Stimulated activated CD4-positive, alpha-beta T cell treated with anti-CD3 and anti-CD28 coated beads, Interleukin-1b, Interleukin-23, amount 100 ng/mL, for 48 hours (primary cell): ENCODE results near the gene EMC1.
A peak's percentile ranks its signal among the peaks of the same experiment; 100 is the strongest.

Experiments used
- DNase-seq: peaks from one replicate; pipeline ENCODE4 v3.0.0-alpha.2; 2020

The EMC1 gene

DNA sequence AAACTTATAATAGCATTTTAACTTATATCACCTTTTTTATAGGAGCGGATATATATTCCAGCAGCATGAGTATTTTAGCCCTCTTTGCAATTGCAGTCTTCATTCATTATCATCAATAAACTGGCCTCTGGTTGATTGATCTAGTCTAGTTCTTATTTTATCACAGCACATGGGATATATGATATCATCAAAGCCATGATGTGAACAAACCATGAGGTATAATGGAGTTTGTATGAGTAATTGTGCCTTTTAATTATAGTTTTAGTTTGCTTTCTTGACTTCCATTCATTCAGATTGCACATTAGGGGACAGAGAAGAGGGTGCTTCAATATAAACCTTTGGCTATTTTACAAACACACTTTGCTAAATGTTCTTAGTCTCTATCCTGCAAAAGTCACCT lies 37.7 kb downstream of the EMC1 start:
- no peak for DNase-seq

DNA sequence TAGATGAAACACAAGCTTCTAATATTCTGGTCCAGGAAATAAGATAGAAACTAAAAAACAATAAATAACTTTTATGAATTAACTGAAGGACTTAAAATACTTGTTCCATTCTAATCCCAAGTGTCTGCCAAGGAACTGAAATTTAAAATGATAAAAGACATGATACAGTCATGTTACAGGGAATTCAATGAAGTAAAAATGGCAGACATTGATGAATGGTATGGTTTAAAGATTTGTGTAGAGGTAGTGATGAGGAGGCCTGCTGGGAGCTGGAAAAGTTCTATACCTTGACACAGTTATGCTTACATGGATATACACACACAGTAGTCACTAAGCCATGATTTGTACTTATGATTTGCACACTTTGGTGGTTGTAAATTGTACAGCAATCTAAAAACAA lies 39.2 kb downstream of the EMC1 start:
- no peak for DNase-seq

DNA sequence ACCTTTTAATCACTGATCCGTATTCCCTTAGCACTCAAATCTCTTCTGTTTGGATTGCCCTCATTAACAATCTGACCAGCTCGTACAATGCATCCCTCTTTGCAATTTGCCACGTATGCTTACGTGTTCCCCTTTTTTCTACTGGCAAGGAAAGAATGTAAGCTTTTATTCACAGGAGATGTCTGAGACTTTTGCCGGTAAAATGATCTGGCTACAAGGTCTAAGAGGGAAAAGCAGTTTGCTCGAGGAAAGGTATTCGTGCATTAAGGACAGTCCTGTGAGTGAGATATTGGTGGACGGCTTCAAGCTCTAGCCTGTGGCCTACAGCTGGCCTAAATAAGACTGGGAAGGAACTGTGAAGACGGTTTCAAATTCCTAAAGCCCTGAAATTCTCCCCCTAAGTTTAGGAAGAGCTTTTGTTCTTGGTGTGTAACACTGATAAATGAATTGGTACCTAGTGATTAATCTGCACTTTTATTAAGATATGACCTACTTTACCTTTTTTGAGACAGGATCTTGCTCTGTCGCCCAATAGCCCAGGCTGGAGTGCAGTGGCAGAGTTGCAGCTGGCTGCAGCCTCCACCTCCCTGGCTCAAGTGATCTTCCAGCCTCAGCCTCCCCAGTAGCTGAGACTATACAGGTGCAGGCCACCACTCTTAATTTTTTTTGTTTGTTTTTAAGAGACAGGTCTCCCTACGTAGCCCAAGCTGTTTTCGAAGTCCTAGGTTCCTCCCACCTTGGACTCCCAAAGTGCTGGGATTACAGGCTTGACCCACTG lies 40.4 kb downstream of the EMC1 start:
- DNase-seq = no peak

DNA sequence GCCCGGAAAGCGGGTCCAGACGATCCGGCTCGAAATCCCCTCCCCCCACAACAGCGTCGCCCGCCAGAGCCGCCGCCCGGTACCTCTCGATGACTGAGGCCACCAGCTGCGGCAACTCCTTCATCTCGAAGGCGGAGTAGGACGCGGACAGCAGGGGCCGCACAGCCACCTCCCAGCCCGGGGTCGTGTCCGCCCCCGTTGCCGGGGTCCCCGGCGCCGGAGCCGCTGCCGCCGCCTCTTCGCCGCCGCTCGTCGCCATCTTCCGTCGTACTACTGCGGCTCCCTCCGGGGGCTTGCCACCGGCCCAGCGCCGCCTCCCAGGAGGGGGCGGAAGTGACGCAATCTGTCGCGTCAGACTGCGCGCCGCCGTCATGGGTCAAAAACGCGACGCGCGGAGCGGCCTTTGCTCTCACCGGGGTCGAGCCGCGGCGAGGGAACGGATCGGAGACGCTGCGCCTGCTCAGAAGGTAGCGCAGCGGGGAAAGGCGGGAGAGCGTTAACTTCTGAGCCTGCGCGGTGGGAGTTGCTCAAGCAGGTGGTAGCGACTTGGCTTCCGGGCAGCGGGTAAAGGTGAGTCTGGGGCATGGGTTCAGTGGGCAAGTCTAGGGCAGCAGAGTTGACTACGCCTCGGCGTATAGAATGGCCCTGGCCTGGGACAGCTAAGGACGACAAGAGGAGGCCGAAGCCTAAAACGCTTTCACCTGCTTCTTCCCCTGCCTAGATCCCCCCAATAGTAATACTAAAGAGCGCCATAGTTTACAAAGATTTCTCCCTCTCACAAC lies 41.1 kb downstream of the EMC1 start, which contains the start of gene UBR4:
Gene UBR4, minus strand, starts transcription at position 277 of the 782 bp plus-strand sequence. Its CDS starts 18 bp downstream, at position 259.
- DNase-seq = peak; percentile 97

DNA sequence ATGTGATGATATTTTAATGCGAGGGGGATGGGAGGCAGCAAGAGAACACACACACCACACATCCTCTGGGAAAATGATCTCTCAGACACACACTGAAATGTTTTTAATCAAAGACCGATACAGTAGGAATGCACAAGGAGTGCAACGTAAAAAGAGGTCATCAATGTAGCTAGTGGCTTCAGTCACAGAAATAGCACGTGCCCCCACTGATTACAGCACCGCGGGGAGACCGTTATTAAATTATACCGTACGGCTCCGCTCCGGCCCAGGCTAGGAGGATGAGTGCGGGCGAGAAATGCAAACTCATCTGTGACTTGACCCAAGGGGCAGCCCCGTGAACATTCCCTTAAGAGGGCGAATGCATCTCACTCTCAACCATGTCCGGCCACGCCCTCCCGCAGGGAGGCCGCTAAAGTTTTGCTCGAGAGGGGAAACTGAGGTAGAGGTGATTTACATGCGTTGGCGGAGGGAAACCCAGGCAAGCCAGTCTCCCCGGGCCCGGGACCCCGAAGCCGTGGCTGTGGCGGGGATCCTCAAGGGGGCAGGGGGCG lies 41.8 kb downstream of the EMC1 start:
- peak; percentile 76 for DNase-seq

DNA sequence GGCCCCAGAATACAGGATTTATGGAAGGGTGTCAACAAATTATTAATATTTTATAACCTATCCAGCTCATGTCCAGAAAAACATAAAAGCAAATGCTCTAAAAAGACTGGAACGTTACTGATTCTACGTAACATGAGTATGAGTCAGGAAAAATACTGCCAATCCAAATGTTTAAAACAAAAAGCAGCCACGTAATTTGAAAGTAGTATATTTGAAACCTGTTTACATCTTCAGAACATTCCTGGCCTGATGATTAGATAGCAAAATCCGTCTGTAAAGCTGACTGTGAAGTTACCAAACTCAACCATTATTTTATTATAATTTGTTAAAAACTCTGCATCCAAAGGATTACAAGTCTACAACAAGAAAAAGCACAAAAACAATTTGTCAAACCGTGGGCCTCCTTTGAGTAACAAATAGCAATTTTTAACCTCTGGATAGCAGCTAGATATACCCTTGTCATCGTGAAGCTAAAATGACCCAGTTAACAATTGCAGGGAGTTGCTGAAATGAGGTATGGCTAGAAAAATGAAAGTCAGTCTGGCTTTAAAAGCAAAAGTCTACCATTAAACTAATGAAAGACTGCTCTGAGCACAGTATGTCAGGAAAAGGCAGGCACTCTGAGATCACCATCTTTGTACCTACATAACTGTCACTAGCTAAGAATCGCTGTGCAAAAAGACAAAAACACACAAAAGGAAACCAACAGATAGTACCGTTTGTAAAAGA lies 42.5 kb downstream of the EMC1 start:
- DNase-seq = no peak

DNA sequence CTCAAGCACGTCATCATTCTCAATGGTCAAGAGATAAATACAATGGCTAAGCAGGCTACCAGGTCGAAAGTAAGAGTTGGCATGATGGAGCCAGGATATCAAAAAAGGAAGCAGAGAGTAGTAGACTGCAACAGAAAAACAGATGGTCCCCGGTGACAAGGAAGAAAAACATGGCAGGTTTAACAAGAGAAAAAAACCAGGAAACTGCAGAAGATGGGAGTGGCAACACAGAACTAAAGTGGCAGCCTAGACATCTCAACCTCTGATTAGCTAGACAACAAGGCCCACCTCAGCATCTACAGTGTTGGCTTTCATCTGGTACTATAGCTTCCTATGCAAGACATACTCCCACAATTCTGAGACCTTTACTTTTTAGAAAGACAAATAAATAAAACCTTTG lies 44.4 kb downstream of the EMC1 start:
- DNase-seq = no peak

DNA sequence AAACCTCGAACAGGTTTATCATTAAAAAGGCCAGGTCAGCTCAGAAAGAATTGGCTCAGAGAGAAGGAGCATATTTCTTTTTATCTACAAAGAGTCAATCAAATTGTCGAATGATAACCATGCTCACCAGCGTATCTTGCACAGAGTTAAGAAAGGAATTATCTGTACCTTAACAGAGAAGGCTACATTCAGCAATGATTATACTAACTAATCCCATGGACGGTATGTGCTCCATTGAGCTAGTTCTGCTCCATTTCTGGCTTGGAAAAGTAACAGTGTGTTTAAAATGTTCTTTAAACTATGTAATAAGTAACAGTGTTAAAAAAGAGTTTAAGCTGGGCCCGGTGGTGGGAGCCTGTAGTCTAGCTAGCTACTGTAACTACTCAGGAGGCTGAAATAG lies 45.5 kb downstream of the EMC1 start:
- DNase-seq = no peak

DNA sequence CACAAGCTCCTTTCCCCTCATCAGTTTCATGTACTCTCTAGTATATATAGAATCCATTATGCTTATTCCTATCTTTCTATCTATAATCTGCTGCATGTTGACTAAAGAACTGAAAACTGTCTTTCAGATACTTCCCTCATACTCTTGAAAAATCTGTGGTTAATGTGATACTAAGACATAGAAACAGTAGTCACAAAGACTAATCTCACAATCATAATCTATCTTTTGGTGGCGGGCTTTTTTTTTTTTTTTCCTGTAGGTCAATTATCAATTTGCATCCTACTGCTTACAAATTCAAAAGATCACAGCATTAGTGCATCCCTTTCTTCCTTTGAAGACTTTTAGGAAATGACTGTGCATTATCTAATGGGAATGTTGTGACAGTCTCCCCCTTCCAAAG lies 45.9 kb downstream of the EMC1 start:
- no peak for DNase-seq

DNA sequence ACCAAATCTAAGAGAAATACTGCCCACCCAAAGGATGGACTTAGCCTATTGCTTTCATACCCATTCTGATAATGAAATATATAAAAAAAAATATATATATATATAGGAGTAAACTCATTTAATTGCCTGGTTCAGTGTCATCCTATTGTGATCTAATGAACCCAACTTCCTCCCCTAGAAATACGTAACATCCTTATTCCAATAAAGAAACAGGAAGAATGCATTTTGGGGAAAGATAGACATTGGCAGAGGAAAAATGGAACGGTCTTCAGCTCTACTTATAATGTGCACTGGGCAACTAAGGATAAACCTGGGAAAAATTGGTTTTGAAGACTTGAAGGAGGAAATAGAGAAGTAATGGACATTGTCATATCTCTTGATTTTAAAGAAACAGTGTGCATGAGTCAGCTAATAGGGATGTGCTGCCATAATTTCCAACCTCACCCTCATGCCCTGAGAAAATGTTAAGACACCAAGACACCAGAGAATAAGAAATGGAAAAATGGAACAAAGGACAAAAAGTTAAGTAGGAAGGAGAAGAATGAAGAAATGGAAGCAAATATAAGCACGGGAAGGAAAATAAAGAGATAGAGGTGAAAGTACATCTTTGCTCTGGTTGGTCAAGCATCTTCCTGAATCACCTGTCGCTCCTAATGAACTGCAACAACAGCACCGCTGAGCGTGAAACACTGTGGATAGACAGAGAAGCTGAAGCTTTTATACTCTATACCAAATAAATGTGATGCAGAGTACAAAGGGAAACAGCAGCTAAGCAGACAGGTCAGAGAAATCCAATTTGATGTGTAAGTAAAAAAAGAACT lies 46.7 kb downstream of the EMC1 start:
- no peak for DNase-seq

DNA sequence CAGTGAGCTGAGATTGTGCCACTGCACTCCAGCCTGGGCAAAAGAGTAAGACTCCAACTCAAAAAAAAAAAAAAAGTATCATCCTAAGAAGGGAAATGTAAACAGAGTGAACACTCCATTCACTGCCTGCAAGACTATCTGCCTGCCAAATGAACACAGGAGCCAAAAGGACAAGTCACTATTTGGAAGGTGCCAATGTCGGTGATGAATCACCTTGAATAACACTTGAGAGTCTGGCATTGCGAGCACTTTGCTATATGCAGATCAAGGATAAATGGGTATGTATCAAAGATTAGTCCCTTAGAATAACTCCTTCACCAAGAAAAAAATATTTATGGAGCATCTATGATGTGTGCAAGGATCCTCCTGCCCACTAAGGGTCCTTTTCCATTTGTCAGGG lies 47.9 kb downstream of the EMC1 start:
- DNase-seq = no peak

DNA sequence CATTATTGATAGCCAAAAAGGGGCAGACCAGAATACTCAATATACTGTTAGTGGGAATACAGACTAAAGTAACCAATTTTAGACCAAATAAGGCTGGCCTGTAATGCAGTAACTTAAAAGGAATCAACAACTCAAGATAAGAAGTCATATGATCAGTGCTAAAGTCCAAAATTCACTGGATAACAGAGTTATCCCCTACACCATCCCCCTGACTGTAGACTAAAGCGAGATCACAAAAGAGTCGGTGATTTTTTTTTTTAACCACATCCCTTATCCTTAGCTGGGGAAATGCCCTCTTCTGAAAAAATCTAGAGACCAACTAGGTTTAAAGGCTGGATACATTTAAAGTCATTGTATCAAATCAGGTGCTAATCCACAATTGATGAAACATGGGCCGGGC lies 48.9 kb downstream of the EMC1 start:
- no peak for DNase-seq

DNA sequence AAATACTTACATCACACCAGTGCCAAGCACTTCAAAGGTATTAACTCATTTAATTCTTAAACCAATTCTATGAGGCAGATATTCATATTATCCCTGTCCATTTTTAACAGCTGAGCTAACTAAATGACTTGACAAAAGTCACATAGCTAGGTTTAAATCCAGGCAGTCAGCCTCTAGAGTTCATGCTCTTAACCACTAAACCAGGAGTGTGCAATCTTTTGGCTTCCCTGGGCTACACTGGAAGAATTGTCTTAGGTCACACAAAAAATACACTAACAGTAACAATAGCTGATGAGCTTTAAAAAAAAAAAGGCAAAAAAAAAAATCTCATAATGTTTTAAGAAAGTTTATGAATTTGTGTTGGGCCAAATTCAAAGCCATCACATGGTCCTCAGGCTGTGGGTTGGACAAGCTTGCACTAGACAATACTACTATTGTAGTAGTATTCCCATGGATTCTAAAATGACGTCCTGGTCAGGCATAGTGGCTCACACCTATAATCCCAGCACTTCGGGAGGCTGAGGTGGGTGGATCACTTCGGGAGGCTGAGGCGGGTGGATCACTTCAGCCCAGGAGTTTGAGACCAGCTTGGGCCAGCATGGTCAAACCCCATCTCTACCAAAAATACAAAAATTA lies 51.2 kb downstream of the EMC1 start:
- DNase-seq = no peak

DNA sequence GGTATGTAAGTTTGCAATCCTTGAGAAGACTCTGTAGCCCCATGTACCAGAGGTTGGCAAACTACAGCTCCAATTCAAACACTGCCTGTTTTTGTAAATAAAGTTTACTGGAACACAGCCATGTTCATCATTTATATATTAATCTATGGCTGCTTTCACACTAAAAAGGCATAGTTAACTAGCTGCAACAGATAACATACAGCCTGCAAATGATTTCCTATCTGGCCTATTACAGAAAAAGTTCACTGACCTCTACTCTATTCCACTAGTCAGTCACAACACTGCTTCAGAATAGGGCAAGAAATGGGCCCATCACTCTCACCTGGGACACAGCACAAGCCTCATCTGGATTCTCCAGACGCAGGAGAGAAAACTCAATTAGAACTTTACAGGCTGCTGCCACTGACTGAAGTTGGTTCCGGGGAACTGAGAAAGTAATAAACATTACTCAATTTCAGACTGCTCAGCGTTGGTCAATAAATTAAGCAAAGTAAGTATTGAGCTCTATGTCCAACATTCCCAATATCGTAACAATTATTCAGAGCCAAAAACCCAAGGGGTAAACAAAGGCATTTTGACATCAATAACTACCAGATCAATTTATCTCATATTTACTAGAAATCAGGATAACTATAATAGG lies 51.9 kb downstream of the EMC1 start:
- DNase-seq = no peak

DNA sequence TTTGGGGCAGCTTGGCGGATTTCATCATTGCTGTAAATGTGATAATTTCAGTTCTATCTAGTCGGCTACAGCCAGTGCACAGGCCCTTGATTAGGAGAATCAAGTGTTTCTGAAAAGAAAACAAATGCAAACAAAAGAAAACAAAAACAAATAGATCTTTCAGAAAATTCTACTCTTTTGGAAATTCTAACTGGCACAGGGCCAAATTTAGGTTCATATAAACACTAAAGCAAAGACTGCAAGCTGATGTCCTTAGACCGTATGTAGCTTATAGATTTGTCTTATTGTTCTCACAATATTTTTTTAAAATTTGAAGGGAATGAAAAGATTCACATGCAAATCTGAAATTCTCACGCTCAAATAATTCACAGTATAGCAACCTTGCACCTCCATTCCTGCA lies 52.5 kb downstream of the EMC1 start:
- no peak for DNase-seq

DNA sequence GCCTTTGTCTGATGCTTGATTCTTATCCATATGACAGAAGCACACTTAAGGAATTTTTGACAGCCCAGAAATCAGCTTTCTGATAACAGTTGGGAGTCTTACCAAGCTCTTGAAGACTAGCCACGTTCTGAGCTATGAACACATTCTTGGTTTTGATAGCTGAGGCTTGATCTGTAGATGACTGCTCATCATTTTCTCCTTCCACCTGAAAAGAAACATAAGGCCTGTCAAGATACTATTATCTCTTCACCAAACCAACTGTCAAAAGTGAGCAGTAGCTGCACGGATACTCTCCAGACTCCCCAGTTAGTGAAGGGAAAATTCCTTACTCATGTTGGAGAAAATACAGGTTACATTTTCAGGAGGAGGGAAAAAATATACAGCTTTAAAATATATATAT lies 53.5 kb downstream of the EMC1 start:
- DNase-seq = no peak

DNA sequence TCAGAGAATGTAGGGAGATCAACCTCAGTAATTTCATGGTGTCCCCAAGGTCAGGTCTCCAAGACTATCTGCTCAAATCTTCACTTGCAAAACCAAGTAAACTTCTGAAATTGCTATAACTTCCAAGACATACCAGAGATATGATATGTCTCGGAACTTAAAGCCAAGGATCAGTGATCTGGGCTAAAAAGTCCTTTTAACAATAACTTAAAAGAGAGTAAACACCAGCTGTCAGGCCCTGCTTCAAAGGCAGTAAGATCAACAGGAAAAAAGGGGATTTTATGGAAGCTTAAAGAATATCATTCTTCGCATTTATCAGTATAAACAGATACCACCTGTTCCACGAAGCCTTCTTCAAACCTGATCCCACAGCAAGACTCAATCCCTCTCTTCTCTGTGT lies 55.0 kb downstream of the EMC1 start:
- DNase-seq = no peak

DNA sequence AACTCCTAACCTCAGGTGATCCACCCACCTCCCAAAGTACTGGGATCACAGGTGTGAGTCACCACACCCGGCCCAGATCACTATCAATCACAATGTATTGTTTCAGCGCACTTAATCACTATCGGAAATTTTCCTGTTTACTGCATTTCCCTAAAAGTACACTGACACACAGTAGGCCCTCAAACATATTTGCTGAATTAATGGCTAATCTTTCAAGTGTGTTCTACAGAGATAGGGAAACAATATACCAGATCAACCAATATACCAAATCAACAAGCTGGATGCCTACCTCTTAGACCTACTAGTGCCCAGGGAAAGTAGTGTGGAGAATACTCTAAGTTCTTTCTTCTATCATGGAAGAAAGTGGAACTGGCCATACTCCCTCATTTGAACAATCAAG lies 58.3 kb downstream of the EMC1 start:
- DNase-seq = no peak

DNA sequence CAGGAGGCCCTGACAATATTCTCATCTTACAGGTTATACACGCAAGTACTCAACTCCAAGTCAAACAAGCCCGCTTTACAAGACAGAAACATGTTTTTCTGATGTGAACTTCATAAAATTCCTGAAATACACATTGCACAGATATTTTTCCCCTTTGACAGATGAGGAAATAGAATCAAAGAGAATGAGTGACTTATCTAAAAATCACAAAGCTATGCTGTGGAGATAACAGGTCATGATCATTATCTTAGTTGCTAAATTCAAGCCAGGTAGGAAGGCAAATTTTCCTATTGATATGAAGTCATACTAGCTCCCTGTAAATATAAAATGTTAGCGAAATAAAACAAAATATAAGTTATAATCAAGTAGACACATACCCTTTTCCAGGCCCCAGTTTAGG lies 59.5 kb downstream of the EMC1 start:
- DNase-seq = no peak

DNA sequence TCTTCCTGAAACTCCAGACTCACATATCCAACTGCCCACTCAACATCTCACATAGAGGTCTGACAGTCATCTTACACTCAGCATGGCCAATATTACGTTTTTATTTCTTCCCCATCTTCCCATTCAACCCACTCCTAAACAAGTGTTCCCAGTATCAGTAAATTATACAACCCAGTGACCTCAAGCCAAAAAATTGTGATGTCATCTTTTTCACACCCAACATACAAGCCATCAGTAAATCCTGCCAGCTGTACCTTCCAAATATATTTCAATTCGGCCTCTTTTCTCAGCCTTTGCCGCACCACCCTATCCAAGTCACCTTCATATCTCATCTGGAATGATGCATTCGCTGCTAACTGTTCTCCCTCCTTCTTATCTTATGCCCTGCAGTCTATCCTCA lies 60.9 kb downstream of the EMC1 start:
- no peak for DNase-seq

DNA sequence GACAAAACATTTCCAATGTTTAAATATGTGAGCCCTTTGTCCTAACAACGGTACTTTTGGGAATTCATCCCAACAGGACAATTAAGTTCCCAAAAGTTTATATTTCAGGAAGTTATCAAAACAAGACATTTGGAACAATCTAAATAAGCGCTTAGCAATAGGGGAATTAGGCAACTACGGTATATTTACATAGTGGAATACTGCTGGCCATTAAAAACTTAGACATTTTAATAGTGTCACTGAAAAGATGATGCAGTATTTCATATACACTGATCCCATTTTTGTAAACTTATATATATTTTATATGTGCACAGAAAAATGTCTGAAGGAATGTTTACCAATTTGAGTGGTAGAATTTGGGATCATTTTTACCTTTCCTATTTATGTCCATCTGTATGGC lies 62.1 kb downstream of the EMC1 start:
- no peak for DNase-seq

DNA sequence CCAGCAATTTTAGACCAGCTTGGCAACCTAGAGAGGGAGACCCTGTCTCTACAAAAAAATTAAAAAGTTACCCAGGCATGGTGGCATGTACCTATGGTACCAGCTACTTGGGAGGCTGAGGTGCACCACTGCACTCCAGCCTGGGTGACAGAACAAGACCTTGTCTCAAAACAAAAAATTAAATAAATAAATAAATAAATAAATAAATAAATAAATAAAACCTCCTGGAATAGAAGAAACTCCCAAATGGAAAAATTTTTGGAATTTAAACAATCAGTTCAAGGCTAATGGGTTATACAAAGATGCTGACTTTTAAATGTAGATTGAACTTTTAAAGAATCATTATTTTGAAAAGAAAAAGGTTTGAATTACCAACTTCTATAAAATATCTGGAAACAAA lies 63.5 kb downstream of the EMC1 start:
- no peak for DNase-seq
